Measurements from ENCODE around the gene PARD3. TPM values are rescaled to one million over a fixed set of nuclear protein-coding genes. Genes with fewer than 3 reads are reported as not detected.
A peak's percentile ranks its signal among the peaks of the same experiment; 100 is the strongest.

Gene PARD3
- total RNA-seq, 4 donors from 2014 or later = 115 to 226 (median 141) TPM

DNA sequence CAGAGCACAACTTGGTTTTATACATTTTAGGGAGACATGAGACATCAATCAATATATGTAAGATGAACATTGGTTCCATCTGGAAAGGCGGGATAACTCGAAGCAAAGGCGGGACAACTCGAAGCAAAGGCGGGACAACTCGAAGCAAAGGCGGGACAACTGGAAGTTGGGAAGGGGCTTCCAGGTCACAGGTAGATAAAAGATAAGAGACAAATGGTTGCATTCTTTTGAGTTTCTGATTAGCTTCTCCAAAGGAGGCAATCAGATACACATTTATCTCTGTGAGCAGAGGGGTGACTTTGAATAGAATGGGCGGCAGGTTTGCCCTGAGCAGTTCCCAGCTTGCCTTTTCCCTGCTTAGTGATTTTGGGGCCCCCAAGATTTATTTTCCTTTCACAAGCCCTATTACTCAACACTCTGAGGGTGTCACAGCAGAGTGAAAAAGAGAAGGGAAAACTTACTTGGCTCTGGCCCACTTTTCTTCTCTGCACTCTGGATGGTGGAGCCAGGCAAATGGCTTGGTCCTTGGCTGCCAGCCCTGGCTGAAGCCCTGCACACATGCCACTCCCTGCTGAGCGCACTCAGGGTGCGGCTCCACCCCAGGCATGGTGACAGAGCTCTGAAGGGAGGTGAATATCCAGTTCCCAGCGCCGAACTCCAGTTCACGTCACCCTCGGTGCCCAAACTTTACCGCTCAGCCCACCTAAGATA lies 46.7 kb downstream of the PARD3 start:
- 56% methylated on average over 15 of the region's 15 CpGs for WGBS
- Histone ChIP-seq H3K9me3 (no peaks in the 10 kb centered on the region), H3K27ac (peak overlapping the region; percentile 68), H3K4me3 (no peak overlapping the region), H3K4me1 (peaks cover 67% of the 10 kb centered on the region), H3K36me3 (no peaks in the 10 kb centered on the region), H3K27me3 (no peaks in the 10 kb centered on the region)
- DNase-seq (ENCODE audit: low spot score in 2 of 2) = peak; percentile 83 to 85
- TF ChIP-seq CTCF (IDR thresholded peaks at IDR 0.05) (no peak), EP300 (IDR thresholded peaks at IDR 0.05) (no peak), POLR2A (IDR thresholded peaks at IDR 0.05) (no peak), POLR2AphosphoS5 (IDR thresholded peaks at IDR 0.05) (peak in 1 of 3 donors; percentile 72)

DNA sequence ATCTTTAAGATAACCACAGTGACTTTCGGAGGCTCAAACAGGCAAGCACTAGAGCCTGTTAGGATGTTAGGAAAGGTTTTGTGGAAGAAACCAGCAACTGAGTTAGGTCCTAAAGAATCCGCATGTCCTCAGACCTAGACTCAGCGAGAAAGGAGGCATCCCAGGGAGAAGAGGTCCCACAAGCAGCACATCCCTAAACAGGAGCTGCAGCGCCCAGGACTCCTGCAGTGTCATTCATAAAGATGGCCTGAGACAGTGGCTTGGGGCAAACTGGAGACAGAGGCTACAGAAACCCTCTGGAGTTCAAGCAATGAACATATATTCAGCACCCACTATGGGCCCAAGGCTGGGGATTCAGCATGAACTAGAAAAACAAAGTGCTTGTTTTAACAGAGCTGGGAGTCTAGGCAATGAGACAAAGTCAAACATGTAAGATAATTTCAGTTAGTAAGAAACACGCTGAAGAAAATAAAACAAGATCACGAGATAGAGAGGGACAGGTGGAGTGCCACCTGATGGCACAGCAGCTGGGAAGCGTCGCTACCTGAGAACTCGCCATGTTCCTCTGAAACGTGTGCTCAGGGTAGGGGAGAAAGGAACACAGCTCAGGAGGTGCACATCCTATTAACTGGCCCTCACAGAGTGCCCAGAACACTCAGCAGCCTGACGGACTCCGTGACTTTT lies 48.1 kb downstream of the PARD3 start:
- no peaks in the 10 kb centered on the region for H3K36me3 ChIP-seq
- no peak overlapping the region for H3K4me3 ChIP-seq
- H3K27ac ChIP-seq = peak overlapping the region; percentile 68
- peaks cover 71% of the 10 kb centered on the region for H3K4me1 ChIP-seq
- H3K9me3 ChIP-seq = no peaks in the 10 kb centered on the region
- TF ChIP-seq POLR2AphosphoS5 (IDR thresholded peaks at IDR 0.05) (no peak), POLR2A (IDR thresholded peaks at IDR 0.05) (no peak)
- no peaks in the 10 kb centered on the region for H3K27me3 ChIP-seq
- 59% methylated on average over 12 of the region's 12 CpGs for WGBS
- DNase-seq (ENCODE audit: low spot score in 2 of 2) = no peak

GRCh38 chr10:34766266-34766600 lies 48.9 kb downstream of the PARD3 start:
- TF ChIP-seq EP300 (IDR thresholded peaks at IDR 0.05) (no peak), POLR2A (IDR thresholded peaks at IDR 0.05) (no peak), POLR2AphosphoS5 (IDR thresholded peaks at IDR 0.05) (no peak), CTCF (IDR thresholded peaks at IDR 0.05) (no peak)
- H3K27me3 ChIP-seq = no peaks in the 10 kb centered on the region
- 8% methylated on average over 1 of the region's 1 CpG for WGBS
- no peak overlapping the region for H3K4me3 ChIP-seq
- DNase-seq (ENCODE audit: low spot score in 2 of 2) = no peak
- no peaks in the 10 kb centered on the region for H3K36me3 ChIP-seq
- H3K27ac ChIP-seq = peak overlapping the region; percentile 68
- H3K4me1 ChIP-seq = peaks cover 77% of the 10 kb centered on the region
- no peaks in the 10 kb centered on the region for H3K9me3 ChIP-seq

GRCh38 chr10:34764472-34764946 lies 50.6 kb downstream of the PARD3 start:
- Histone ChIP-seq H3K4me3 (no peak overlapping the region), H3K27me3 (no peaks in the 10 kb centered on the region), H3K27ac (no peak overlapping the region), H3K4me1 (peaks cover 76% of the 10 kb centered on the region), H3K9me3 (no peaks in the 10 kb centered on the region), H3K36me3 (no peaks in the 10 kb centered on the region)
- TF ChIP-seq POLR2AphosphoS5 (IDR thresholded peaks at IDR 0.05) (no peak), EP300 (IDR thresholded peaks at IDR 0.05) (no peak), CTCF (IDR thresholded peaks at IDR 0.05) (no peak), POLR2A (IDR thresholded peaks at IDR 0.05) (no peak)
- no peak for DNase-seq (ENCODE audit: low spot score in 2 of 2)
- WGBS = 67% methylated on average over 2 of the region's 2 CpGs

GRCh38 chr10:34762603-34763299 lies 52.3 kb downstream of the PARD3 start:
- no peak for TF ChIP-seq POLR2A (IDR thresholded peaks at IDR 0.05)
- no peak for TF ChIP-seq POLR2AphosphoS5 (IDR thresholded peaks at IDR 0.05)
- TF ChIP-seq EP300 (IDR thresholded peaks at IDR 0.05) = no peak
- H3K4me1 ChIP-seq = peaks cover 69% of the 10 kb centered on the region
- H3K27me3 ChIP-seq = no peaks in the 10 kb centered on the region
- H3K36me3 ChIP-seq = no peaks in the 10 kb centered on the region
- H3K27ac ChIP-seq = no peak overlapping the region
- 73% methylated on average over 5 of the region's 5 CpGs for WGBS
- no peaks in the 10 kb centered on the region for H3K9me3 ChIP-seq
- no peak overlapping the region for H3K4me3 ChIP-seq
- DNase-seq (ENCODE audit: low spot score in 2 of 2) = no peak

- no peaks in the 10 kb centered on the region for H3K36me3 ChIP-seq
- no peak for DNase-seq (ENCODE audit: low spot score in 2 of 2)
- TF ChIP-seq POLR2AphosphoS5 (IDR thresholded peaks at IDR 0.05) = no peak
- no peak for TF ChIP-seq POLR2A (IDR thresholded peaks at IDR 0.05)
- no peak for TF ChIP-seq CTCF (IDR thresholded peaks at IDR 0.05)
- no peak for TF ChIP-seq EP300 (IDR thresholded peaks at IDR 0.05)
- H3K4me1 ChIP-seq = peaks cover 72% of the 10 kb centered on the region
- 98% methylated on average over 3 of the region's 3 CpGs for WGBS
- no peaks in the 10 kb centered on the region for H3K9me3 ChIP-seq
- no peak overlapping the region for H3K4me3 ChIP-seq
- H3K27me3 ChIP-seq = no peaks in the 10 kb centered on the region
- H3K27ac ChIP-seq = no peak overlapping the region
These were observed 52.9 kb downstream of the PARD3 start for GRCh38 chr10:34762156-34762555.
